ENCODE data around the gene PGGHG. TPM values are rescaled to one million over a fixed set of nuclear protein-coding genes. Genes with fewer than 3 reads are reported as not detected.

PGGHG gene
- total and polyA plus RNA-seq, 10 of the 15 experiments (the other 5 are each of a cell fraction or from before 2014, with no cell fraction given): 0.10 to 8.3 (median 1.8) TPM

GRCh38 chr11:330694-331357 is 41.9 kb downstream of the PGGHG start (continued):
- TF ChIP-seq ZNF687 (IDR thresholded peaks at IDR 0.05) (0 out of 2 replicates have a peak, but pooled peaks have one; percentile 6), BCL11A (IDR thresholded peaks at IDR 0.05; ENCODE audit: low read depth, low read length) (peak; percentile 66), TCF12 (IDR thresholded peaks at IDR 0.05; ENCODE audit: low read depth, low read length) (peak; percentile 74; the same call in 1 of the 2 replicates), ATF7 (IDR thresholded peaks at IDR 0.05; ENCODE audit: low read depth) (peak; percentile 75), E2F8 (IDR thresholded peaks at IDR 0.05; ENCODE audit: low read depth, partially characterized antibody) (no peak), CREM (IDR thresholded peaks at IDR 0.05; ENCODE audit: low read depth) (0 out of 2 replicates have a peak, but pooled peaks have one; percentile 48), MEF2B (IDR thresholded peaks at IDR 0.05; ENCODE audit: partially characterized antibody, poor library complexity, severe bottlenecking) (peak; percentile 43), NR2C2 (IDR thresholded peaks at IDR 0.05; ENCODE audit: borderline replicate concordance, control insufficient read depth, insufficient read length, low read depth) (no peak), BRCA1 (IDR thresholded peaks at IDR 0.05; ENCODE audit: low read depth, low read length) (no peak), GABPA (IDR thresholded peaks at IDR 0.05; ENCODE audit: low read depth) (no peak), BACH1 (IDR thresholded peaks at IDR 0.05; ENCODE audit: borderline replicate concordance) (0 out of 2 replicates have a peak, but pooled peaks have one; percentile 28), ASH2L (IDR thresholded peaks at IDR 0.05; ENCODE audit: borderline replicate concordance, low read depth) (0 out of 2 replicates have a peak, but pooled peaks have one; percentile 22), GATAD2B (conservative IDR thresholded peaks at IDR 0.05; ENCODE audit: low read depth) (peak; percentile 82), BMI1 (IDR thresholded peaks at IDR 0.05; ENCODE audit: borderline replicate concordance) (peak; percentile 48; the same call in 1 of the 2 replicates), NR2C1 (IDR thresholded peaks at IDR 0.05) (no peak), RELB (IDR thresholded peaks at IDR 0.05; ENCODE audit: low read depth) (peak; percentile 40; the same call in 1 of the 2 replicates), FOXK2 (IDR thresholded peaks at IDR 0.05) (no peak), IRF5 (IDR thresholded peaks at IDR 0.05; ENCODE audit: borderline replicate concordance) (peak; percentile 63; the same call in 1 of the 2 replicates)

All from GM12878 (cell line).